Activated B cell treated with CpG ODN at 0.5 μM for 24 hours (primary cell): ENCODE measurements around the gene HDAC11. TPM values are rescaled to one million over a fixed set of nuclear protein-coding genes. Genes with fewer than 3 reads are reported as not detected.

ENCODE experiments used
- ATAC-seq: fragments of 200-7000 bp; cut with Tn5 transposase; one replicate; pipeline ENCODE4 v1.10.0; 2021; ENCODE audit warnings: low read depth, mild to moderate bottlenecking, moderate library complexity
- CTCF ChIA-PET: fragments of 350-600 bp; sonication (Branson Sonifier 250); formaldehyde crosslinking; loops from one replicate; lab custom pipeline; 2021; ENCODE audit warnings: antibody characterized with exemption; lab: Charles Lee
- POLR2A ChIA-PET: fragments of 350-600 bp; sonication (Branson Sonifier 250); formaldehyde crosslinking; loops from one replicate; lab custom pipeline; 2021; ENCODE audit warnings: antibody characterized with exemption; lab: Charles Lee
- DNase-seq: peaks from one replicate; pipeline ENCODE4 v3.0.0; 2022
- H3K27ac Mint-ChIP-seq: one replicate; pipeline ENCODE4 v1.8.0; 2020; ENCODE audit warnings: mixed read lengths
- H3K27me3 Mint-ChIP-seq: one replicate; pipeline ENCODE4 v1.8.0; 2021; ENCODE audit warnings: mixed read lengths
- H3K36me3 Mint-ChIP-seq: one replicate; pipeline ENCODE4 v1.8.0; 2021; ENCODE audit warnings: low read depth, mixed read lengths
- H3K4me1 Mint-ChIP-seq: one replicate; pipeline ENCODE4 v1.8.0; 2021; ENCODE audit warnings: mixed read lengths
- H3K4me3 Mint-ChIP-seq: one replicate; pipeline ENCODE4 v1.8.0; 2020; ENCODE audit warnings: mild to moderate bottlenecking, mixed read lengths
- H3K9me3 Mint-ChIP-seq: one replicate; pipeline ENCODE4 v1.8.0; 2020; ENCODE audit warnings: mixed read lengths
- intact Hi-C: fragments of 100-400 bp; cut with micrococcal nuclease; formaldehyde crosslinking; loops from one replicate; pipeline ENCODE4 v1.15.1; 2024
- total RNA-seq: library from RNA; stranded (reverse); gene quantifications from 2 replicates; pipeline ENCODE4 v1.2.3, GENCODE V29; 2022
- TF ChIP-seq, protein P1 (sequence below): fragments of 200-600 bp; IDR thresholded peaks from one replicate; pipeline ENCODE4 v1.8.0; 2022; ENCODE audit warnings: antibody characterized with exemption, mild to moderate bottlenecking

HDAC11 gene
- total RNA-seq, 1 donor from 2014 or later = 2.5 TPM

DNA sequence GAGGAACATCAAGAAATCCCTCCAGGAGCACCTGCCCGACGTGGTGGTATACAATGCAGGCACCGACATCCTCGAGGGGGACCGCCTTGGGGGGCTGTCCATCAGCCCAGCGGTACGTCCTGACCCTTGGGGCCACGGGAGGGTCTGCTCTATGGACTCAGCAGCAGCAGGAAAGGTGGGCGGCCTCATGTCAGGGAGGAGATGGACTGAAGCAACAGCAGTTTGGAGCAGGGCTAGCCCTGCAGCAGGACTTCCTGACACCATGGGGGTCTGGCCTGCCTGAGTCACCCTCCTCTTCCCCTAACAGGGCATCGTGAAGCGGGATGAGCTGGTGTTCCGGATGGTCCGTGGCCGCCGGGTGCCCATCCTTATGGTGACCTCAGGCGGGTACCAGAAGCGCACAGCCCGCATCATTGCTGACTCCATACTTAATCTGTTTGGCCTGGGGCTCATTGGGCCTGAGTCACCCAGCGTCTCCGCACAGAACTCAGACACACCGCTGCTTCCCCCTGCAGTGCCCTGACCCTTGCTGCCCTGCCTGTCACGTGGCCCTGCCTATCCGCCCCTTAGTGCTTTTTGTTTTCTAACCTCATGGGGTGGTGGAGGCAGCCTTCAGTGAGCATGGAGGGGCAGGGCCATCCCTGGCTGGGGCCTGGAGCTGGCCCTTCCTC, 24.2 kb downstream of the HDAC11 start:
- CTCF ChIA-PET = interaction anchor here (1.3 to 1.6 kb wide), 2 partner anchors 144 to 146 kb away, joined by 4 read pairs; no protein-coding TSS in a partner anchor
- ATAC-seq (no peak), DNase-seq (no peak)
- POLR2A ChIA-PET = no interaction called here
- intact Hi-C loops = no loop called here
- H3K27ac Mint-ChIP-seq = no peak overlapping the region
- no peak overlapping the region for H3K4me3 Mint-ChIP-seq
- H3K27me3 Mint-ChIP-seq = no peaks in the 10 kb centered on the region
- H3K36me3 Mint-ChIP-seq = no peaks in the 10 kb centered on the region
- TF ChIP-seq, protein P1, sequence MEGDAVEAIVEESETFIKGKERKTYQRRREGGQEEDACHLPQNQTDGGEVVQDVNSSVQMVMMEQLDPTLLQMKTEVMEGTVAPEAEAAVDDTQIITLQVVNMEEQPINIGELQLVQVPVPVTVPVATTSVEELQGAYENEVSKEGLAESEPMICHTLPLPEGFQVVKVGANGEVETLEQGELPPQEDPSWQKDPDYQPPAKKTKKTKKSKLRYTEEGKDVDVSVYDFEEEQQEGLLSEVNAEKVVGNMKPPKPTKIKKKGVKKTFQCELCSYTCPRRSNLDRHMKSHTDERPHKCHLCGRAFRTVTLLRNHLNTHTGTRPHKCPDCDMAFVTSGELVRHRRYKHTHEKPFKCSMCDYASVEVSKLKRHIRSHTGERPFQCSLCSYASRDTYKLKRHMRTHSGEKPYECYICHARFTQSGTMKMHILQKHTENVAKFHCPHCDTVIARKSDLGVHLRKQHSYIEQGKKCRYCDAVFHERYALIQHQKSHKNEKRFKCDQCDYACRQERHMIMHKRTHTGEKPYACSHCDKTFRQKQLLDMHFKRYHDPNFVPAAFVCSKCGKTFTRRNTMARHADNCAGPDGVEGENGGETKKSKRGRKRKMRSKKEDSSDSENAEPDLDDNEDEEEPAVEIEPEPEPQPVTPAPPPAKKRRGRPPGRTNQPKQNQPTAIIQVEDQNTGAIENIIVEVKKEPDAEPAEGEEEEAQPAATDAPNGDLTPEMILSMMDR = no peak
- H3K9me3 Mint-ChIP-seq = no peaks in the 10 kb centered on the region
- H3K4me1 Mint-ChIP-seq = no peaks in the 10 kb centered on the region

DNA sequence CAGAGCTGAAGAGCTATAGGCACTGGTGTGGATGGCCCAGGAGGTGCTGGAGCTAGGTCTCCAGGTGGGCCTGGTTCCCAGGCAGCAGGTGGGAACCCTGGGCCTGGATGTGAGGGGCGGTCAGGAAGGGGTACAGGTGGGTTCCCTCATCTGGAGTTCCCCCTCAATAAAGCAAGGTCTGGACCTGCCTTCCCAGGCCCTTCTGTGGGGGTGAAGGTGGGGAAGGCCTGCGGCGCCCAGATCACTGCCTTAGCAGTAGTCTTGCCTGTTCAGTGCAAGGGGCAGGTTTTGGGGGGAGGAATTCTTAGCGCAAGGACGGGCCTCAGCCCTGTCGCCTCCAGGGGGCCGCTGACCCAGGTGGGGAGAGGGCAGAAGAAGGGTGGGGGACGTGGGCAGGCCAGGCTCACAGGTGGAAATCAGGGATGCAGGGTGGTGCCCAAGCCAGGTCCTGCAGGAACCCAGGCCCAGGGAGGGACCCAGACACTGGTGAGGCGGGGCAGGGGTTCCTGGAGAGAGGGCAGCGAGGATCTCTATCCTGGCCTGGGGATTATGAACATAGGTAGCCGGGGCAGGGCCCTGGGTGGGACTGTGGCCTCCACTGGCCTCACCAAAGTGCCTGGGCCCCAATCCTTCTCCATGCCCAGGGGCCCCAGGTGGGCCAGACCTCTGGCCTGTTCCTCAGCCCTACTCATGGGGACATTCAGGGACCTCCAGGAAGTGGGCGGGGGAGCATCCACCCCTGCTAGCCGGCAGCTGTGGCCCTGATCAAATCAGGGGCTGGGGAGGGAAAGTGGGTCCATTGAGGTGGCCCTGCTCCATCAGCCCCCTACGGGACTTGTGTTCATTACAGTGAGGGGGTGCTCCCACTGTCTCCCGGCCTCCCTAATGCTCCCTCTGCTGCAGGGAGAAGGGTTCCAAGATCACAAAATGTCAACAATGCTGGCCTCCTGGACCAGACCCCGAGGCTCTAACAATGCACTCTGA, 25.3 kb downstream of the HDAC11 start:
- Mint-ChIP-seq H3K27ac (no peak overlapping the region), H3K4me1 (no peaks in the 10 kb centered on the region), H3K4me3 (no peak overlapping the region), H3K36me3 (no peaks in the 10 kb centered on the region), H3K9me3 (no peaks in the 10 kb centered on the region), H3K27me3 (no peaks in the 10 kb centered on the region)
- TF ChIP-seq, protein P1 = no peak
- DNase-seq (no peak), ATAC-seq (no peak)
- CTCF ChIA-PET = interaction anchor here (1.6 kb wide), 1 partner anchor 143 kb away, joined by 4 read pairs; no protein-coding TSS in a partner anchor
- intact Hi-C loops = no loop called here
- POLR2A ChIA-PET = no interaction called here

DNA sequence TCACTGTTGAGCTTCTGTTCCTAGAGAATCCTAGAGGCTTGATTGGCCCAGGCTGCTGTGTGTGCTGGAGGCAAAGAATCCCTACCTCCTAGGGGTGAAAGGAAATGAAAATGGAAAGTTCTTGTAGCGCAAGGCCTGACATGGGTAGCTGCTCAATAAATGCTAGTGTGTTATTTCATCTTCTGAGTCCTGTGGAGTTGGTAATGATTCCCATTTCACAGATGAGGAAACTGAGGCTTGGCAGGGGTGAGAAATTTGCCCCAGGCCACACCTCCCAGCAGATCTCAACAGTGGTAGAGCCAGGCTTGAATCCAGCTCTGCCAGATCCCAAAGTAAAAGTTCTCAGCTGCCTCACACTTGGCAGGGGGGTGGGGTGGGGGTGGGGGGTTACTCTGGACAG, 26.1 kb downstream of the HDAC11 start:
- TF ChIP-seq, protein P1 = no peak
- DNase-seq (no peak), ATAC-seq (no peak)
- Mint-ChIP-seq H3K36me3 (no peaks in the 10 kb centered on the region), H3K4me1 (no peaks in the 10 kb centered on the region), H3K4me3 (no peak overlapping the region), H3K27ac (no peak overlapping the region), H3K27me3 (no peaks in the 10 kb centered on the region), H3K9me3 (no peaks in the 10 kb centered on the region)
- ChIA-PET POLR2A (no interaction called here), CTCF (no interaction called here)
- intact Hi-C loops = no loop called here

DNA sequence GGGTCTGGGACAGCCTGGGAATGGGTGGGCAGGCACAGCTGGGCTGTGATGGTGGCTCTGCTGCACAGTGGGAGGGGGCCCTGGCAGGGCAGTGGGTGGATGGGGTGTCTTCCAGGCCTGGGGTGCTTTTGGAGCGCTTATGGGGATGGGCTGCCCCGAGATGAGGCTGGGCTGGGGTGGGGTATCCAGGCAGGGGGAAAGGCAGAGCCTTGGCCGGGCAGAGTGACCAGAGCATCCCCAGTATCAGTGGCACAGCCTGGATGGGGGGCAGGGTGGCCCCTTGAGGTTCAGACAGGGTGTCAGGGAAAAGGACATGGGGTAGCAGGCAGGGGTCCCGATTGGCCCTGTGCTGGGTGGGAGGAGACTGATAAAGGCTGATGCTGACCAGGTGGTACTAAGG, 26.6 kb downstream of the HDAC11 start:
- H3K27ac Mint-ChIP-seq = no peak overlapping the region
- CTCF ChIA-PET = no interaction called here
- POLR2A ChIA-PET = no interaction called here

More for the DNA sequence above, 26.6 kb downstream of the HDAC11 start:
- intact Hi-C loops = no loop called here
- TF ChIP-seq, protein P1 = no peak
- no peak for ATAC-seq
- DNase-seq = no peak
- no peak overlapping the region for H3K4me3 Mint-ChIP-seq
- no peaks in the 10 kb centered on the region for H3K9me3 Mint-ChIP-seq
- no peaks in the 10 kb centered on the region for H3K27me3 Mint-ChIP-seq
- H3K4me1 Mint-ChIP-seq = no peaks in the 10 kb centered on the region
- no peaks in the 10 kb centered on the region for H3K36me3 Mint-ChIP-seq
